NCI-H1436 (cell line): Measurements from ENCODE around the gene MYO1E.
A peak's percentile ranks its signal among the peaks of the same experiment; 100 is the strongest.
"Not testable (repeated sequence)": the region's sequence is repeated elsewhere in the genome, so short reads cannot be mapped to it uniquely, and the experiment has no call there.

Experiments
- DNase-seq: peaks from one replicate; lab custom pipeline; 2025; lab: John Stamatoyannopoulos, UW

The MYO1E gene

DNA sequence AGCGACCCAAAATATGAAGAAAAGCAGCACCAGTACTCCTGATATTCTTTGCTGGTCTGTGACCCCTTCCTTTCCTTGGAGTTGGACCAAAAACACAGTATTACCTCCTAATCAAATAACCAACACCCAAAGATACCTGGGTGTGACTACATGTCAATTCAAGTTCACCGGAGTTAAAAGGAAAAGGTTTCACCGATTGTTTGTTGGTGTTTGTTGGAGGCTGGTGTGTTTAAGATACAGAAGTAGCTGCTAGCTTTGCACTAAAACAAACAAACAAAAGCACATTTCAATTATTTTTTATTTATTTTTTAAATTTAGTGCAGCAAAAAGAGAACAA lies 81.5 kb downstream of the MYO1E start:
- no peak for DNase-seq

DNA sequence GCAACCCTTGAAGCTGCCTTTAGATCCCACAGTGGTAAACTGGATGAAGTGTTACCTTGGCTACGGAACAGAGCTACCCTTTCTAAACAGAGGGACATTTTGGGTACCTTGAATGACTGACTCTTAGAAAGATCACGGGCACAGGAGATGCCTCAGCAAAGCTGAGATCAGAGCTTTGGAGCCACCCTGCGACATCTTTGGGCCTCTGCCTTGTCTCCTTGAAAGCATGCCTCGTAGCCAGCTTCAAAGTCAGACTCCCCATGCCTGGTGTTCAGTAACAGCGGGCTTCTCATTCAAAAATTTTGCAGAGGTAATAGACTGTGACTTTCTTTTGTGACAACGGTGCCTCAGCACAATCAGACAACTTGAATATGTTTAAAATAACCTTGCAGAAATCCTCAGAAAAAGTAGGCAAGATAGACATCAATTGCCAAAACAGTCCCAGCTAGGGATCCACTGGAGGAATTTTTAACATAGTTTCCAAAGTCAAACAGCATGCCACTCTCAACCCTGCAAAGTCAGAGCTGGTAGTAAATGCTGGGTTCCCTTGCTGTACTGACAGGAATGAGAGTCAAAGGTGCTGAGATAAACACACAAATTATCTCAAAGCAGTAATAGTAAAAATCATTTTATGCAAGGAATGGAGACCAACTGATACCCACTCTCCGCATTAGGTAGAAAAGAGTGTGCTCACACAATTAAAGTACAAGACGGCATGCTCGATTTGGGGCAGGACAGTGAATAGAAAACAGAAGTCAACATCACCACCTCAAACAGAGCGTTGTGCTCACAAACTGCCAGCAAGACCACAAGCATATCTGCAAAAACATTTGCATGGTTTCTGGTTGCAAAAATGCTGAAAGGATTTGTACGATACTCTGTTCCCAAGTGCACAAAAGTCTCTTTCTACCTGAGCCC lies 82.1 kb downstream of the MYO1E start:
- DNase-seq: no peak

- no peak for DNase-seq
Observed at GRCh38 chr15:59289574-59289973, 83.1 kb downstream of the MYO1E start.

DNA sequence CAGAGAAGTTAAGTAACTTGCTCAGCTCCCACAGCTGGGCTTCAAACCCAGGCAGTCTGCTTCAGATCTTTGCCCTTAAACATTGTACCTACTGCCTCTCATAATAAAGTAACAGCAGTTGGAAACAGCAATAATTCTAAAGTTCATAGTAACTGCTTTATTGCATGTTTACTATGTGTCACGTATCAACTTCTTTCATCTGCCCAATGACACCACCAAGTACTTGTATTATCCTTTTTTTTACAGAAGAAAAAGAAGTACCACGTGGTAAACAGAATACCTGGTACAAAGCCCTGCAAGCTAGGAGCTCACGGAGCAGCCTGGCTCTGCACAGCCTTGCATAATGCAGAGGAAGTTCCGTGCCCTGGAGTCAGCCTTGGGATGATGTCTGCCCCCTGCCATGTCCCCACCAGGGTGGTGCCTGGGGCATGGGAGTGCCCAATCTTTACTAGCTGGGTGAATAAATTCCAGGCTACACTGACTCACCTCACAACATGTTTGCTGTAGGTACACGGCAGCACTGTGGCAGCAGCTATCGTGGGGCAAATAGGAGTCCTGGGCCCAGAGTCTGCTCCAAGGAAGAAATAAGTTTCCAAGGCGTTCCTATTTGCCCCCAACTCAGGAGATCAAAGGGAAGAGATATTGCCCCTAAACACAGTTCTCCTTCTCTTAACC lies 88.8 kb downstream of the MYO1E start:
- DNase-seq: no peak

- no peak for DNase-seq
Observed at GRCh38 chr15:59282515-59283337, 89.9 kb downstream of the MYO1E start.

DNA sequence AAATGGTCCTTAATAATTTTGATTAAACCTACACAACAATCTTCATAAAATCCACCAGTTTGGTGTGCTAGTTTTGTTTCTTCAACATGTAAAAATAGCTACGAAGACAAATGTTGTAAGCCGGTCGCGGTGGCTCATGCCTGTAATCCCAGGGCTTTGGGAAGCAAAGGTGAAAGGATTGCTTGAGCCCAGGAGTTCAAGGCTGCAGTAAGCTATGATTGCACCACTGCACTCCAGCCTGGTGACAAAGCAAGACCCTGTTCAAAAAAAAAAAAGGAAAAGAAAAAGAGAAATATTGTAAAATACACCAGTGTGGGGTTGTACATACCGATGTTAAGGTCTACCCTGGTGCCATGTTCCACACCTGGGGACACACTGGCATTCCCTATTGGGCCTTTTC lies 91.0 kb downstream of the MYO1E start:
- no peak for DNase-seq

- DNase-seq: no peak
Observed at GRCh38 chr15:59280855-59281254, 91.8 kb downstream of the MYO1E start.

DNA sequence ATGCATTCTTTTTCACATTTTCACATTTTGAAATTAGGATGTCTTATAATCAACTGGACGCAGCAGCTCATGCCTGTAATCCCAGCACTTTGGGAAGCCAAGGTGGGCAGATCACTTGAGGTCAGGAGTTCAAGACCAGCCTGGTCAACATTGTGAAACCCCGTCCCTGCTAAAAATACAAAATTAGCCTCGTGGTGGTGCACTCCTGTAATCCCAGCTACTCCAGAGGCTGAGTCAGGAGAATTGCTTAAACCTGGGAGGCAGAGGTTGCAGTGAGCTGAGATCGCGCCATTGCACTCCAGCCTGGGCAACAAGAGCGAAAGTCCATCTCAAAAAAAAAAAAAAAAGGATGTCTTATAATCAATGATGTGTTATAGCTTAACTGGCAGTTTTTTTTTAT lies 92.4 kb downstream of the MYO1E start:
- not testable (repeated sequence) for DNase-seq

- no peak for DNase-seq
Observed at GRCh38 chr15:59279023-59279422, 93.6 kb downstream of the MYO1E start.

- no peak for DNase-seq
Observed at GRCh38 chr15:59278120-59278519, 94.6 kb downstream of the MYO1E start.

- DNase-seq: no peak
Observed at GRCh38 chr15:59276225-59277178, 96.2 kb downstream of the MYO1E start.

- no peak for DNase-seq
Observed at GRCh38 chr15:59274126-59274970, 98.3 kb downstream of the MYO1E start.

DNA sequence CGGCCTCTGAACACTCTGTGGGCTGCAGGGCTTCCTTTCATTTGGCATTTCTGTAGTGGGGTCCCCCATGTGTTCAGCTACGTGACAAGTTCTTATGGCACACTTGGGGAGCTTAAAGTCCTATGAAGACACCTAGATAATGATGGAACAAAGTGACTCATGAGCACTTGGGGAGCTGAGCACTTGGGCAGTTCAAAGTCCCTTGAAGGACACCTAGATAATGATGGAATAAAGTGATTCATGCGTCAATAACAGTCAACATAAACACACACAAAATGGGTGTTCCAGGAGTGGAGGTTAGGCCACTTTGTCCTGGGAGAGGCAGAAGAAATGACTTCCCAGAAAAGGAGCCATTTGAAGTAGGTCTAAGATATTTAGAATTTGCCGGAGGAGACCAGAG lies 99.4 kb downstream of the MYO1E start:
- no peak for DNase-seq

DNA sequence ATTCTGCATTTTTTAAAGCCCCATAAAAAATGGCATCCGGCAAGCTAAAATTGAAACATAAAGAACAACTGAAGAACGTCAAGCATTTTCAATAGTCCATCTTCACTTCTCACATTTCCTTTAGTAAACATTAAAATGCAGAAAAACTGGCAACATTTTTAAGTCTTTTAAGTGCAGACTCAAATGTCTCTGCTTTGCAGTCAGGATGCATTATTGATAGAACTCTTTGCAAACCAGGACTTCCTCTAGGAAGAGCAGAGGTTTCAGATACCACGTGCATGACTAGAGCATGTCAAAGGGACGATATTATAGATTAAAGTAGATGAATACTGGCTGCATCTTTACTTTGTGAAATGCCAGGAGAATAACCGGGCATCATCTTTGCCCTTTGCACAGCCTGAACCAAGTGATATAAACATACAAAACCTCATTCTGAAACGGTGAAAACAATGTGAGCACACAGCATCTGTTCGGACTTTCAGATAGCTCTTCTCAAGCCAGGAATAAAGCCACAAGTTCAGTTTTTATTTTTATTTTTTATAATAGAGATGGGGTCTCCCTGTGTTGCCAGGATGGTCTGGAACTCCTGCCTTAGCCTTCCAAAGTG lies 101.0 kb downstream of the MYO1E start:
- no peak for DNase-seq

DNA sequence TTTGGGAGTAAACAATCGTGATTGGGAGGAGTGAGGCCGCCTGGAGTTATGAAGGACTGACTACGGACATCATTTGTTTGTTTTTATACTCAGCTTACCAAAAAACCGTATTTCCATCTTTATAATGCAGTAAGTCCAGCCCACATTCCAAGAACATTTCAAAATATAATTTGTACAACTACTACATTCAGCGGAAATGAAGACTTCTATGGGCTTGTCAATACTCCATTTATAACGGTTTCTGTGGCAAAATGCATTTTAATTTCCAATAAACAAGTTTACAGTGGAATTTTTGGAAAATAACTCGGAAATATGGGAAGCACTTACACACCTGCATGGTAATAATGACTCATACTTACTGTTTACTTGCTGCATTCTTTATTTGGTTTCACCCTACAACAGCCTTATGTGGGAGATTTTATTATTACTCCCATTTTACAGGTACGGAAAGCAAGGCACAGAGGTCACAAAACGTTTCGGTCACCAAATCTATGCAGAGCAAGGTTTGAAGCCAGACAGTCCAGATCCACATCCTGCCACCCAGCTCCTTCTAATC lies 103.7 kb downstream of the MYO1E start:
- no peak for DNase-seq

DNA sequence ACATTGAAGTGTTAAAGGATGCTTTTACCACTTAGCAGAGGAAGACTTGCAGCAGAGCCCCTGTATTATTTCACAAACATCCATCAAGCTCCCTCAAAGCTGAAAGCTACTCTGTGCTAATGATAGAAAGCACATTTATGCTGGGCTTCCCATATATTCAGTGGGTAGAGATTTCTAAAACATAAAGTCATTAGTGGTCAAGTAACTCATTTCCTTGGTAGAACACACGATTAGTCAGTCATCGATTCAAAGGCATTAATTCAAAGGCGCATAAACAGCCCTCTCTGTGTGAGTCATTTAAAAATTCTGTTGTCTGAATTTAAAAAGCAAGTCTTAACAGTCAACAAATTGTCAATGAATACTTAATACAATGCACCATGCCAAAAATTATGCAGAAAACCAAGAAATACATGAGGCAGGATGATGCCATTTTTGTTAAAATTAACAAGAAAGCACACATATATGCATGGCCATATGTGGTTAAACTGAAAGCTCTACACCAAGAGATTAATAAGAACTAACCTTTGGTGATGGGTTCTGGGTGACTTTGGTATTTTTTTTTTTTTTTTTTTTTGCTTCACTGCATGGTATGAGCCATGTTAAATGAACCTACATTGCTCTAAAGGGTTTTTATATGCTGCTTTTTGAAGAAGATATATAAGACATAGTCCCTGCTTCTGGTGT lies 104.4 kb downstream of the MYO1E start:
- no peak for DNase-seq

GRCh38 chr15:59266028-59266427 lies 106.6 kb downstream of the MYO1E start:
- DNase-seq: no peak

- DNase-seq: no peak
Observed at GRCh38 chr15:59262316-59262715, 110.4 kb downstream of the MYO1E start.

- DNase-seq: peak; percentile 4
Observed at GRCh38 chr15:59260090-59260489, 112.6 kb downstream of the MYO1E start.
